Measurements from ENCODE around the gene ZNF385B.

- TF ChIP-seq REST (IDR thresholded peaks at IDR 0.05; ENCODE audit: insufficient read depth in 1 of 2, low read depth in 2 of 2, low read length in 2 of 2) (no peak), TAF1 (IDR thresholded peaks at IDR 0.05; ENCODE audit: borderline replicate concordance, insufficient read depth, low read length) (no peak), POLR2AphosphoS5 (IDR thresholded peaks at IDR 0.05; ENCODE audit: low read depth, low read length) (no peak), SIN3A (IDR thresholded peaks at IDR 0.05; ENCODE audit: borderline replicate concordance, insufficient read depth, low read length) (no peak), FOXP2 (optimal IDR thresholded peaks at IDR 0.05; ENCODE audit: borderline replicate concordance, extremely low read depth, extremely low read length, insufficient read depth) (no peak)
These were observed 322.3 kb downstream of the ZNF385B start for GRCh38 chr2:179539124-179539511.
